Fibroblast of upper back skin (primary cell): ENCODE measurements around the gene UNKL.

ENCODE experiments used
- DNase-seq: peaks from one replicate; pipeline ENCODE4 v3.0.0-alpha.2; 2013

Gene UNKL

DNA sequence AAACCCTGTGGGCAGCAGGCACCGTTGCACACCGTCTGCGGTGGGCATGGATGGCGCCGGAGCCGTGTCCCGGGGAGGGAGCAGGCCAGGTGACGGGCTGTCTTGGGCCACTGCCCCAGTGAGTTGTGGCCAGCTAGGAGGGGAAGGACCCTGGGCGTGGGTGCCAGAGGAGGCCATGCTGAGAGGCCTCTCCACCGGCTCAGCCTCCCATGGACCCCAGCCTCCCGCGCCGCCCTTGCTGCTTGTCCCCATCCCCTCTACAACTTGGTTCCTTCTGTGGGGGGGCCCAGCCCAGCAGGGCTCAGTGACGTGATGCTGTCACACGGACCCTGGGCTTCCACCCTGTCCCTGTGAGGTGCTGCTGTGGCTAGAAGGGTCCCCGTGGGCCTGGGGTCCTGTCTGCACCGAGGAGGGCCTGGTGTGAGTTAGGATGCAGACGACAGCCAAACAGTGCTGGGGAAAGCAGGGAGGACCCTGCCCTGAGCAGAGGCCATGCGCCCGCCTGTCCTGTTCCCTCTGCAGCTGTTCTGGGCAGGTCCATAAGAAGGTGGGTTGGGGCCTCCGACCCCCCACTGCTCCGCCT is 93.8 kb downstream of the UNKL start:
- DNase-seq: no peak

DNA sequence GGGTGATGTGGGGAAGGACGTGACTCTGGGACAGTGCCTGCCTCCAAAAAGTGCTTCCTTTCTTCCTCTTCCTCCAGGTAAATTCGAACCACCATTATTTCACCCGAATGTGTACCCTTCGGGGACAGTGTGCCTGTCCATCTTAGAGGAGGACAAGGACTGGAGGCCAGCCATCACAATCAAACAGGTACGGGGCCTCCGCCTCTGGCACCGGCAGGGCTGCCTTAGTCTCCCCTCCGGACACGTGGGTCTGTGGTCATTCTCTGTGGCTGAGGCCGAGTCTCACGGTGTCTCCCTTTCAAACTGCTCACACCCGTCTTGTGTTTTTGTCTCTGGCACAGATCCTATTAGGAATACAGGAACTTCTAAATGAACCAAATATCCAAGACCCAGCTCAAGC is 94.4 kb downstream of the UNKL start:
- DNase-seq: no peak

DNA sequence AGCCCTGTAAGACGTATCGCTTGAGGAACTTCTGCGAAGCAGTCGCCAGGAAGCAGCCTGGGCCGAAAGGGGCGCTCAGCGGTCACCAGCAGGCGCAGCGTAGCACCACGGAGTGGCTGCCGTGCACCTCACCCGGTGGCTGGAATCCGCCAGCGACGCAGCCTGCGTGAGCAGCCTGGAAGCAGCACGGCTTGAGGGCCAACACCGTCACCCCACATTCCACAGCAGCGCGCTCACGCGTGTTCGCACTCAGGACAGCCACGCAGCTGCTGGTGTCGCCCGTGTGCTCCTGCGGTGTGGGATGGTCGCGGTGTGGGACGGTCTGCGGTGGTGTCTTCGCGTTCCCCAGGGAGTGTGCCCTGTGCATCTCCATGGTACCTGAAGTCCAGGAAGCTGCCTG is 95.5 kb downstream of the UNKL start:
- no peak for DNase-seq

DNA sequence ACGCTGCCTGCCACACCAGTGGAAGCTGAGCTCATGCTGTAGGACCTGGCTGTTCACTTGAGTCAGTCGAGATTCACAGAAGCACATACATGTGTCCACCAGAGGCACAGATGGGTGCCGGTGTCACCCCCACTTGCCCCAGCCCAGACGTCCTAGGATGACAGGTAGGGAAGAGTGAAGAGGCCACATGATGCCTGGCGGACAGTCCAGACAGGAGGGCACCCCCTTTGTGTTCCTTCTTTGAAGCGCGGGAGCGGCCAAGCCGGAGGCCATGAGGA is 96.3 kb downstream of the UNKL start:
- no peak for DNase-seq

DNA sequence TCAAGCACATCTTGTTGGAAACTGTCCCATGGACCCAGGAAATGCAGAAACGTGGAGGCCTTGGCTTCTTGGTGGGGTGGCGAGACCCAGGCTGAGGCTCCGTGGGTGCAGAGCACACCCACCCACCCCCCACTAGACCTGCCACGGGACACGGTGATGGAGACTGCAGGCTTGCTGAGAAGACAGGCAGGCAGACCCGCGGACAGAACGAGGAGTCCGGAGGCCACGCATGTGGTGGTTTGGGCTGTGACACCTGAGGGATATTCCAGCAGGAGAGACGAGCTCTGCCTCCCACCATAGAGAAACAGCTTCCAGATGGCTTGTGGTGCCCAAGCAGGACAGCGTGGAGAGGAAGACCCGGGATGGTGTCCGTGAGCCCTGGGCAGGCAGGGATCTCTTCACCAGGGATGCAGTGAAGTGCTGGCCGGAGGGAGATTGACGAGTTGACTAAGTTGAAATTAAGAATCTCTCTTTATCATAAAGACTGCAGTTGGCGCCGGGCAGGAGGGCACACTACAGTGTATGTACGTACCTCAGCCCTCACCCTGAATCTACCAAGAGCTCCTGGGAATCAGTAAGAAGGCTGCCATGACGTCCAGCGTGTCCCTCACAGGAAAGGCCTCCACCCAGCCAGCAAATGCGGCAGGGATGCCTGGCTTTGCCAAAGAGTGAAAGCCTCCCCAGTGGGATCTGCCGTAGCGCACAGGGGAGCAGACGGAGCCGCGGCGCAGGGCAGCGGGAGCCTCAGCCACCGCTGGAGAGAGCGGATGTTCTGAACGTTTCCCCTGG is 96.8 kb downstream of the UNKL start:
- no peak for DNase-seq

DNA sequence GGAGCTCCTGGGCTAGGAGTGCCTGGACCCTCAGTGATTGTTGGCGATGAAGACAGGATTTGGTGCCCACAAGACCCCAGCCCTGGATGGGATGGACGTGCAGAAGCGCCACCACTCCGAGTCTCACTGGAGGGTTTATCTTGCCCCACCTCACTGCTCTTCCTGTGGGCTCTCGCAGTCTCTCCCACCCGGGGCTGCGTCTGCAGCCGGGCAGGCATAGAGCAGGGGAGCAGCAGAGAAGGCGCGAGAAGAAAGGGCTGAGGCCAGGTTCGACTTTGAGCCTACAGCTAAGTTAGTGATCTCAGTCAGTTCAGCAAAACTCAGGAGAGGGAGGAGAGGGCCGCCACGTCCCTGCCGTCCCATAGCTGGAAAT is 98.5 kb downstream of the UNKL start:
- no peak for DNase-seq

DNA sequence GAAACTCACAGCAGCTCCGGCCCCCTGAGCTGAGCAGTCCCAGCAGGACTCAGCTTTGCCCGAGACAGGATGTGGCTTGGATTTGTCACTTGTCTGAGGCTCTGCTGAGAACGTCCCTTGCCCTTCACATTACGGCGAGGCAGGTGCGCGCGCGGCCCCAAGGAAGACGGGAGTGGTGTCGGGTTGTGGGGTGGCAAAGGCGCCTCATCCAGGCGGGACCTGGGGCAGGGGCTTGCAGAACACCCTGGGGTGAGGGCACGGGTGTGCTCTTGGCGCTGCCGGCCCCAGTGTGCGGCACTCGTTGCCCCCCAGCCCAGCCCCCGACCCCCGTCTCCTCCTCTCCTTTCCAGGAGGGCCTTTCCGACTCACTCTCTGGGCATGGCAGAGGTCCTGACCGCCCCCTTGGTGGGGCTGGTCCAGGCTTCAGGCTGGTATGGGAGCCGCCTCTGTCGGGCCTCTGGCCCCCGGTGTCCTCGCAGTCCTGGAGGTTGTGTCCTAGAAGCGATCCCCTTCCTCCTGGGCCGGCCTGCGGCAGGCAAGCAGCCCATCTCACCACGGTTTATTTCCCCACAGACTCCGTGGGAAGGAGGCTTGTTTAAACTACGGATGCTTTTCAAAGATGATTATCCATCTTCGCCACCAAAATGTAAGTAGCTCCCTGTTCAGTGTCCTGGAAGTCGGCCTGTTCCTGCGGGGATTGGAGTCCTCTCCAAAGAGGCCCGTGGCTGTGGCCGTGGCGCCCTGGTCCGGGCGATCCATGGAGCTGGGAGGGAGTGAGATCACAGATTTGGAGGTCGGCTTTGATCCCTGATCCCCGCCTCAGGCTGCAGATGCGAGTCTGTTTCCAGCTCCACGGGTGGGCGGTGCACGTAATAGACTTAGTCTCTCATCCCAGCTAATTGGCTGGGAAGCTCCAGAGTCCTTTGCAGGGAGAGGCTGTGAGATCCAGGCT is 99.1 kb downstream of the UNKL start:
- DNase-seq: no peak

DNA sequence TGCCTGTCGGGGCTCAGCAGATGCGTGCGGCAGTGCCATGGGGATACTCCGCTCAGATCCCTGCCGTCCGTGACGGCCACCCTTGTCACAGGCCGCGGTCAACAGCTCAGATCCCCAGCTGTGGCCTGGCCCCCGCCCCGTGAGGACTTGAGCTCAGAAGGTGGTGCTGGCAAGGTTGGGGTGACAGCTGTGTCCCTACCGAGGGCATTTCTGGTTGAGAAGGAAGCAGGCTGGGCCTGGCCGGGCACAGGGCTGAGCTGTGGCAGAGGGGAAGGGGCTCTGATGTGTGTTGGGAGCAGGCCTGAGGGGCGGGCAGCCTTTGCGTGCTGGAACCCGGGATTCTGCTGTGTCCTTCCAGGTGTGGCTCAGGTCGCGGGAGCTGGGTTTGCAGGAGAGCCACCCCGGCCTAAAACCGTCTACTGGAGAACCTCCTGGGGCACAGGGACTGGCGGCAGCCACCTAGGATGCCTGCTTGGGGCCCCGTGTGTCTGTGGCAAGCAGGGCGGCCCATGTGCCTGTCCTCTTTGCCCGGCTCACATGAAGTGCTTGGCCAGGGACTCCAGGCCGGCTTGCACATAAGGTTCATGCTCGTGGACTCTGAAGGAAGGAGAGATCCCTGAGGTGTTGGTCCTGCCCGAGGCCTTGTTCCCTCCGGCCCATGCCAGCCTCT is 100.0 kb downstream of the UNKL start:
- no peak for DNase-seq

DNA sequence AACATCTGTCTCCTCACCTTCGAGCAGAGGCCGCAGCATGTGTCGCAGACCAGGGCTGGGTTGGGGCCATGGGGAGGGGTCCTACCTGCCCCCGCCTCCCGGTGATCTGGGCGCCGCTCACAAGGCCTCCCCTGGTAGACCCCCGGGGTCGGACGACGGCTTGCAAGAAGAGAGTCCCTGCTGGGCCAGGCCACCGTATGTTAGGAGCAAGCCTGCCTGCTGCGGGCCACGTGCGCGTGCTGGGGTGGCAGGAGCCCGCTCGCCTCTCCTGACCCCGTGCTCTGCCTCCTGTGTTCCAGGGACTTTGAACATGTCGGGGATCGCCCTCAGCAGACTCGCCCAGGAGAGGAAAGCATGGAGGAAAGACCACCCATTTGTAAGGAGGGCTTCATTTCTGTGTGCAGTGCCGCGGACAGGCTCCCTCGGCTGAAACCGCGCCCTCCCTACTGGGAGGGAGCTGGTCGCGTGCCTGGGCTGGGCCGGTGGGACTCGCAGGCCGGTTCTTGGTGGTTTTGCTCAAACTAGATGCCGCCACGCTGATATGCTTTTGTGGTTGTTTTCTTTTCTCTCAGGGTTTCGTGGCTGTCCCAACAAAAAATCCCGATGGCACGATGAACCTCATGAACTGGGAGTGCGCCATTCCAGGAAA is 100.7 kb downstream of the UNKL start:
- DNase-seq: no peak
